ENCODE data around the gene COG5.

The COG5 gene

DNA sequence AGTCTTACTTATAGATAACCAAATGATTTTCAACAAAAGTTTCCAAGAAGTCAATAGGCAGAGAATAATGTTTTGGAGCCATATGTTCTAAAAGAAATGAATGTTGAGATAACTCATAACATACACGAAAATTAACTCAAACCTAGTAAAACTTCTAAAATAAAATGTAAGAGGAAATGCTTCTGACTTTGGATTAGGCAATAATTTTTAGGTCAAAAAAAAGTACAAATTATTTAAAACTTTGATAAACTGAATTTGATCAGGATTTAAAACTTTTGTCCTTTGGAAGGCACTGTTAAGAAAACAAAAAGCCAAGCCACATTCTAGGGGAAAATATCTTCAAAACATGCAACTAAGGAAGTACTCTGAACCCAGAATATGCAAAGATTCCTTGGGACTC, 242.1 kb downstream of the COG5 start:
- DNase-seq, result no peak

DNA sequence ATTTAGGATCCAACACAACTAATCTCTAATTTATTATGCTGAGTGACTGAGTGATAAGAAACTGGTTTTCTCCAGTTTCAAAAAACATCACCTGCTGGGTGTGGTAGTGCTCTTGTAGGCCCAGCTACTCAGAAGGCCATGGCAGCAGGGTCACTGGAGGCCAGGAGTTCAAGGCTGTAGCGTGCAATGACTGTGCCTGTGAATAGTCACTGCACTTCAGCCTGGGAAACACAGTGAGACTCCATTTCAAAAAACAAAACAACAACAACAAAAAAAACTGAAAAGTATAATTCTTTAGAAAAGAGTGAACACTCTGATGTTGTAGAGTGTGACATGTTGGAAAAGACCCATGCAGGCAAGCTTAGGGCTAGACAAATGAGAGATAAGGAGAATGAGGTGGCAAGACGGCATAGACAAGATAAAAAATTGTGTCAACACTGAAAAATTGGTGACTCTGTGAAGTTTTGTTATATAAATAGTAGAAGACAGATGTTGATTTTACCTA, 243.9 kb downstream of the COG5 start:
- no peak for DNase-seq

DNA sequence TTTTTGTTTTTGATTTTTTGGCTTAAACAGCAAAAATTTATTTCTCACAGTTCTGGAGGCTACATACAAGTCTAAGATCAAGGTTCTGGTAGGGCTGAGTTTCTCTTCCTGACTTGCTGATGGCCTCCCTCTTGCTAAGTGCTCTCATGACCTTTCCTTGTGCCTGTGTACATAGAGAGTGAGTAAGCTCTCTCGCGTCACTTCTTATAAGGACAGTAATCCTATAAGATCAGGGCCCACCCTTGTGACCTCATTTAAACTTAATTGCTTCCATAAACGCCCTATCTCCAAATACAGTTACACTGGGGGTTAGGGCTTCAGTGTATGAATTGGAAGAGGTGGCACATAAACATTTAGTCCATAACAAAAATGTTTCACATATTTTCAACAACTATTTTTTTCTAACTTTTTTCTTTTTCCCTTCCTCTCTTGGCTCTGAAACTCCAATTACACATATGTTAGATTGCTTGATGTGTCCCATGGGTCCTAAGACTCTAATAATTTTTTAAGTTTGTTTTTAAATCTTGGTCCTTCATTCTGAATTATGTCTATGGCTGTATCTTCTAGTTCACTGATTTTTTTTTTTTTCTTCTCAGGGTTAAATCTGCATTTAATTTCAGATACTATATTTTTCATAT, 245.1 kb downstream of the COG5 start:
- peak; percentile 1 for DNase-seq

DNA sequence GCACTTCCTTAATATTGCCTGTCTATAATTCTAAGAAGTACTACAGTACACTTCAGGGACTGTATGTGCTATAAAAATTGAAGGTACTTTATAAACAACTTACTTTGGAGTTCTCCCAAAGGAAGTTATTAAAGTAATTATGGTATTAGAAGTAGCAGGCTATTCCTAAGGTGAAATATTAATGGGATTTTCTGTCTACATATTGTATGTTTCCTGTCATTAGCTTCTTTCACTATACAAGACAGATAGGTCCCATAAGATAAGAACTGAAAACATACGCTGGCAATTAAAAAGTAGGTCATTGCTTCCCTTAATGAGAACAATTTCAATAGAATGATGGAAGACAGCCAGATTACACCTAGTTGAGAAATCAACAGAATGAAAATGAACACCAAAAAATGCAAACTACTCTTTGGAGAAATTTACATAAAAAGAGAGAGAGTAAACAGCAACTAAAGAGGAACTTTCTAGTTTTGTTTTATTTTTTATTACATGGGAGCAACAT, 248.0 kb downstream of the COG5 start:
- DNase-seq, result no peak

- no peak for DNase-seq
Measured at GRCh38 chr7:107313355-107313754, 250.4 kb downstream of the COG5 start.

DNA sequence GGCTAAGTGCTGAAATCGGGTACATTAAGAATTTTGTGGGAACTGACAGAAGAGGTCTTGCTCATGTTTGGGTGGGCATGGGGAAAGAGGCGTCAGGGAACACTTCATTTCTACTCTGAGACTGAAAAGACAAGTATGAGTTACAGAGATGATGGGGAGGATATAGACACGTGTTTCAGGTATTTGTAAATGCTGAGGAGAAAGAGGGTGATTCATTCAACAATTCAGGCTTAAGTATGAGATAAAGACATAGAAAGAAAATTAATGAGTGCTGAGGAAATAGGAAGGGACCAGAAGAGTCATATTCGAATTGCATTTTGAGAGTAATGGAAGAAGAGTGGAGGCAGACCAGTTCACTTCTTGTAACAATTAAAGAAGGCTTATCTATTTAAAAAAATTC, 251.3 kb downstream of the COG5 start:
- peak; percentile 51 for DNase-seq

GRCh38 chr7:107309296-107309695, 254.4 kb downstream of the COG5 start:
- no peak for DNase-seq

DNA sequence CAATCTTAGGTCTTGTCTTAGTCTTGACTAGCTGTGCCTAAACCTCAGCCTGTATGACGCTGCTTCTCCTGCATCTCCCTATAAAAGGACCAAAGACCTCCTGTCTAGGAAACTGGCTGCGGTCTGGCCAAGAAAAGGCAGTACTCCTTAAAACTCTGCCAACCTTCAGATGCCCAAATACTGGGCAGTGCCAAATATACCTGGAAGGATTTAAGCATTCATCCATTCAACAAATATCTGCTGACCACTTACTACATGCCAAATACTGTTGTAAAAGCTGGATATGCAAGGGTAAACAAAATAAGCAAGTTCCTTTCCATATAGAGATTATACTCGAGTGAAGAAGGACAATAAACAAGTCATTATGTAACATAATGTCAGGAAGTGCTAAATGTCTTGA, 259.1 kb downstream of the COG5 start:
- no peak for DNase-seq

GRCh38 chr7:107304063-107304462, 259.7 kb downstream of the COG5 start:
- no peak for DNase-seq

DNA sequence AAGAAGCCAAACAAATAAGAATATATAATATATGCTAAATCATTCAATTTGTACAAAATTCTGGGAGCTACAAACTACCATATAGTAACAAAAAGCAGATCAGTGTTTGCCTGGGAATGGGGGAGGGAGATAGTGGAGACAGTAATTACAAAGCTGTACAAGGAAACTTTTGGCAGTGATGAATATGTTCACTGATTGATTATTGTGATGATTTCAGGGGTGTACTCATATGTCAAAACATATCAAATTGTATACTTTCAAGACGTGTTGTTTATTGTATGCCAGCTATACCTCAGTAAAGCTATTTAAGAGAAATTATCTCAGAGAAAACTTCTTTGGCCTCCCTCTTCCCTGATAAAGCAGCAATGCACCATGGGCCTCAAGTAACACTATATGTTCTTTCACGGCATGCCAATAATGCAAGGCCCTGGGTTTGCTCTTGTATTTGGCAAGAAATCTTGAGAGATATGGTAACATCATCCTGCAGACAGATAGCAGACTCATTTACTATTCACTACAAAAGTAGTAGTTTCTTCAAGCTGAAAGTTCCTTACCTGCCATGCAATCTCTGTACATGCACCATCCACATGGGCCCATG, 261.4 kb downstream of the COG5 start:
- DNase-seq, result no peak

DNA sequence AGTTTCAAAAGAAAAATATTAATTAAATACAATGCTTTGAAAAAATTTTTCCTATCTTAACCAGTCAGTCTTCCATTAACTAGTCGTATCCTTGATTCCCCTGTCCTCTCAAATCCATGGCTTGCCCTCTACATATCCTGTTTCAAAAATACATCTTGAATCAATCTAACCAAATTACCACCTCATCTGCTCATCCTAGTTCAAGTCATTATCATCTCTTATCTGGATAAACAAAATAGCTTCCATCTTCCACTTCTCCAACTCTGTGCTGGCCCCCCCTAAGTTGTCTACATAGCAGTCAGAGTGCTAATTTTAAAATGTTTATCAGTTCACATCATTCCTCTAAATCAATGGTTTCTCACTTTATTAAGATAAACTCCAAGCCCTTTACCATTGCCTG, 269.5 kb downstream of the COG5 start:
- DNase-seq, result no peak

DNA sequence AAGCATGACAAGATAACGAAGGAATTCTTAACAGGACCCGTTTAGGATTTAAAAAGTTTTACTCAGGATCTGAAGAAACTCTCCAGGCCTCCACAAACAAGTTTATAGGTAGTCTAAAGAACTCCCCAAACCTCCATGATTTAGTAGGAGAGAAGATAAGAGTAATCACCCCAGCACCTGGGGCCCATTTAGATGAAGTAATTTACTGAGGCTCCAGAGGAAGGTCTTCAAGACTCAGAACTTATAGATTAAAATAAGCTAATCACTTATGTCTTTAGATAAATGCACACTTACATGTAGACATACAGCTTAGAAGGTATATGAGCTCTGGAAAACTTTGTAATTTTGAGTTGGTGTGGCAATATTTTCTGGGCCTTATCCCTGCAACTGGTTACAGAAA, 271.1 kb downstream of the COG5 start:
- DNase-seq, result no peak

- no peak for DNase-seq
Measured at GRCh38 chr7:107291434-107291833, 272.3 kb downstream of the COG5 start.

DNA sequence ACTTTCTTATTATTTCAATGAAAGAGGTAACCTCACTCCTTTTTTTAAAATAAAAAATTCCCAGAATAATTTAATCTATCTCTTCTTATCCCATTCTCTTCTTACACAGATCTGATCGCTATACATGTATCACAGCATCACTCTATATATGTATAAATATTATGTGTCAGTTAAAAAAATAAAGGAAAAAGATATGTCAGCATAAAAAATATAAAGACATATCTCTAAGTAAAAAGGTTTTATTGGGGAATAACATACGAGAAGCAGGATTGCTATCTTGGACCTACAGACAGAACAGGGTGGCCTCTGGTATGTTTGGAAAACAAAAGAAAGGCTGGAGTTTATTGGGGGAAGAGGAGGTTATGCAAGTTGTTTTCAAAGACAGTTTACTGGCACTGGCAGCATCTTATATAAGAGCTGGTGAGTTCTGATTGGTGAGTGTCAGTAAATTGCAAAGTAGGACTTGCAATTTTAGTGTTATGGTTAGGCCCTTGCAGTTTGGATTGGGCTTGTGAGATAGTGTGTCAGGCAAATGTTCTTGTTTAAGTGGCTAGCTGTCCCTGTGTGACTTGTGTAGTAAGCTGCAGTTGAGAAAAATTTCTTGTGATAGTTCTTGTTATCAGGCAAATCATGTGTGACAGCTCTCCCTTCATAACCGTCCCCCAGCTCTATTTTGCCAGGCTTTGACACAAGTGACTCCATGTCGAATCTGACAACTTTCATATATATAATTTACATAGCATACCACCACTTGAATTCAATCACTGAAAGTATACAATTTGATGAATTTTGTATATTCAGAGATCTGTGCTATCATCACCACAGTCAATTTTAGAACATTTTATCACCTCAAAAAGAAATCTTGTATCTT, 276.7 kb downstream of the COG5 start:
- no peak for DNase-seq

DNA sequence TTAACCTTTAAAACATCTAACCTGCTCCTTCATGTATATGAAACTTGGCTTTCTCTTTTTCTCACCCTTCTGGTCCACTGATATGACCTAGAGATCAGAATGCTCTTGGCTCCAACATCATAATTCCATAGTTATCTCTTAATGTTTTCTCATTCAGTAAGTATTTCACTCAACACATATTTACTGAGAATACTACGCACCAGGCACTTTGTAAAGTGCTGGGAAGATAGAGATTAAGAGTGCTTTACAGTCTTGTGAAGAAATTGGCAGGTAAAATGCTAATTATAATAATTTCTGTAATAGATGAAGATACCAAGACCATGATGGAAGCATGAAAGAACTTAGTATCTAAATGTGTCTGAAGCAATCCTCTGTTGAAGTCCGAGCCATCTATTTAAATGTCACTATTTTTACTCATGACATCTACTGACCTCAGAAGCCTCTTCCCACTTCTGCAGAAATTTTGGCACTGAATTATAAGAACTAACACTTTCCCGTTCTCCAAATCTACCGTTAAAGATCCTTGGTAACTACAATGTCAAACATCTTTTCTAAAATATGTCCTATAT, 278.7 kb downstream of the COG5 start:
- DNase-seq, result no peak

DNA sequence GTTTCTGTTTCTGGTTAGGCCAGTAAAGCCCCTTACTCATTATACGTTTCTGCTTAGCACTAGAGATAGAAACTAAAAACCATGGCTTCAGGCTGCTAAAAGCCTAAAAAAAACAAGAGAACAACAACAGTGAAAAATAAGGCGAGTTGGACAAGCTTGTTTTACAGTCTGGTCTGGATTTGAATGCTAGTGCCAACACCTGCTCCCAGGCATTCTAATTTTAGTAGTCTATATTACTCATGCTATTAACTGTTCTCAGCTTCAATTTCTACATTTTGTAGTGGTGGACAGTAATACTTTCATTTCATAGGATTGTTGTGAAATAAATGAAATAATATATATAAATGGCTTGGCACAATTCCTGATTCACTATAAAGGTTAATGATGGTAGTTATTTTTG, 286.4 kb downstream of the COG5 start:
- no peak for DNase-seq

- no peak for DNase-seq
Measured at GRCh38 chr7:107276220-107276827, 287.4 kb downstream of the COG5 start.

DNA sequence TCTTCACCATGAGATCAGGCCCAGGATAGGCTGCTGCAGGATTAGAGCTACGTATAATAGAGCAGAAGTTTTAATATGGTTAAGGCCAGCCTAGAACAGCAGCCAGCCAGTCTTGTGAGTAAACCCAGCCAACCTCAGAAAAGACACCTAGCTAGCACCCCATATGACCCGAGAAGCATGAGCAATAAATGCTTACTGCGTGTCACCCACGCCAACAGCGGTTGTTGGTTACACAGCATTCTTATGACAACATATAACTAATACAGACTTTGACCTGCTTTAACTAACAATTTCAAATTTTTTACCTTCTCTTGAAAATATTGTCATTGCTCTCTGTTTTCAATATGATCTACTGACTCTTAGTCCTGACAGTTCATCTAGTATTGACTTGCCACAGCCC, 289.2 kb downstream of the COG5 start:
- no peak for DNase-seq

- no peak for DNase-seq
Measured at GRCh38 chr7:107269790-107270189, 293.9 kb downstream of the COG5 start.

- no peak for DNase-seq
Measured at GRCh38 chr7:107268594-107268993, 295.1 kb downstream of the COG5 start.

GRCh38 chr7:107267138-107267537, 296.6 kb downstream of the COG5 start:
- no peak for DNase-seq

DNA sequence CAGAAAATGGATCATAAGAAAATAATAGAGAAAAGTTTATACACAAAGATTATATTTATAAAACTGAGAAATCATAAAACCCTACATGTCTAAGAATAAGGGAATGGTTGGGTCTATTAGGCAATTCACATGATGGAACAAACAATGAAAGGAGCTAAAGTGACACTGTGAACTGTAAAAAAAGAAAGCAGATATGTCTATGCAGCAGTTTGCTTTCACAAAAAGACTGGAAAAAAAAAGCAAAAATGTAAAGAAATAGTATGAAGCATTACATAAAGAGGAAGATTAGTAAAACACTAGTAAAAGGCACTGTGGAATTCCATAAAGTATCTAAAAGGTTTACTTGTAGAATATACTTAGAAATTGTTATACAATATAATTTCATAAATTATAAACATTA, 299.0 kb downstream of the COG5 start:
- DNase-seq, result no peak

GRCh38 chr7:107262857-107263256, 300.9 kb downstream of the COG5 start:
- peak; percentile 9 for DNase-seq
